HS-27A (cell line): ENCODE results near the gene STK40.

Experiments used
- DNase-seq: peaks from one replicate; pipeline ENCODE4 v3.0.0-alpha.2; 2012; ENCODE audit warnings: low read depth, missing footprints

STK40 gene

DNA sequence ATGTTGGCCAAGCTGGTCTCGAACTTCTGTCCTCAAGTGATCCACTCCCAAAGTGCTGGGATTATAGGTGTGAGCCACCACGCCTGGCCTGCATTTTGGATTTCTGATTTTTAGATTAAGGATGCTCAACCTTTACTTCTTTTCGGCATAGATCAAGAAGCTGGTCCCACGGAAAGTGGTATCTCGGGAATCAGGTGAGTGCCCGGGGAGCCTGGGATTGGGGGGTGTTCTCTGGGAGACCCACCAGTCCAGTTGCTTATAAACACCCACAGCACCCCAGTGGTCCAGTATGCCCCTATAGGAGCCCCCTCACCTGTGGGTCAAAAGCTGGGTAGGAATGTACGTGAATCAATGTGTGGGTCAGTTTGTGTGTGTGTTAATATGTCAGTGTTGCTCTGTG, 76.3 kb downstream of the STK40 start:
- no peak for DNase-seq

- DNase-seq, result no peak
These were observed 78.0 kb downstream of the STK40 start for GRCh38 chr1:36307601-36308330.

DNA sequence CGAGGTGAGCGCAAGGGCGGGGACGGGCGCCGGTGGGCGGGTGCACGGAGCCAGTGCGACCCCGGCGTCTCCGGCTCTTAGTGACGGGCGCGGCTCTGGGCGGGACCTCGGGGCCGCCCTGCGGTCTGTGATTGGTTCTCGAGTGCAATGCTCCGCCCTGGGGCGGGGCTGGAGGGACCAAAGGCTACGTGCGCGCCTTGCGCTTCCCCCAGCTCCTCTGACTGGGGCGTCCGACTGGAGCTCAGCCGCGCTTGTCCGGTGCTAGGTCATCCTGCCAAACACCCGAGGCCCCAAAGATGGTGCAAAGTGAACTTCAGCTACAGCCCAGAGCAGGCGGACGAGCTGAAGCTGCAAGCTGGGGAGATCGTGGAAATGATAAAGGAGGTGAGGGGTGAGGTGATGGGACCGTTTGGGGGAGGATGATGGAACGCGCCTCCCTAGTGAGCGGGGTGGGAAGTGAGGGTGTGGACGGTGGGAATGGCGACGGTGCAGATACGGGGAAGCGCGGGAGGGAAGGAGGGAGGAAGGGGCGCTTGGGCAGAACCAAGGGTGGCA, 78.7 kb downstream of the STK40 start:
- no peak for DNase-seq

DNA sequence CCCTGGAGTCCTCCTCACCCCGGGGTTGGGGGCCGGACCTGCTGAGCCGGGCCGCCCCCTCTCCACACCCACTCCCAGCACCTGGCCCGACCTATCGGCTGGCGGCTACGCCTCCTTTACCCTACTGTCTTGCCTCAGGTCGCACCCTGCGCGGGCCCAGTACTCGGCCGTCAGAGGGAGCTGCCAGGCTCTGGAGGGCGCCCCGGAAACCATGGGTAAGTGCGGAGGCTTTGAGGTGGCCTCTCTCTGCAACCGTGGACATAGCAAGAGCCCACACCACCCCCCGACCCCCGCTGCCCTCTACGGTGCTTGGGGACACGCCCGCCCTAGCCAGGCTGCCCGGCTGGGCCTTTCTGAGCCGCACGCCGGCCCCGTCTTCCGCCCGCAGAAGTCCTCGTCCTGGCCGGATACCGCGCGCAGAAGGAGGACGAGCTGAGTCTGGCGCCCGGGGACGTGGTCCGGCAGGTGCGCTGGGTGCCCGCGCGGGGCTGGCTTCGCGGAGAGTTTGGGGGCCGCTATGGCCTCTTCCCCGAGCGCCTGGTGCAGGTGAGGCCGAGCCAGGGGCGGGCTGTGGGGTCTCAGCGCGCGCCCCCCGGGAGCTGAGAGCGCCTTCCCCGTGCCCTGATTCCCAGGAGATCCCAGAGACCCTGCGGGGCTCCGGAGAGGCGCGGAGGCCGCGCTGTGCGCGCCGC, 79.4 kb downstream of the STK40 start, which contains the start of gene SH3D21:
Gene SH3D21 (plus strand): TSS at position 159 of the 692 bp plus-strand sequence. CDS start 53 bp downstream, at position 212.
- DNase-seq, result no peak

- no peak for DNase-seq
These were observed 79.9 kb downstream of the STK40 start for GRCh38 chr1:36305915-36306209.

DNA sequence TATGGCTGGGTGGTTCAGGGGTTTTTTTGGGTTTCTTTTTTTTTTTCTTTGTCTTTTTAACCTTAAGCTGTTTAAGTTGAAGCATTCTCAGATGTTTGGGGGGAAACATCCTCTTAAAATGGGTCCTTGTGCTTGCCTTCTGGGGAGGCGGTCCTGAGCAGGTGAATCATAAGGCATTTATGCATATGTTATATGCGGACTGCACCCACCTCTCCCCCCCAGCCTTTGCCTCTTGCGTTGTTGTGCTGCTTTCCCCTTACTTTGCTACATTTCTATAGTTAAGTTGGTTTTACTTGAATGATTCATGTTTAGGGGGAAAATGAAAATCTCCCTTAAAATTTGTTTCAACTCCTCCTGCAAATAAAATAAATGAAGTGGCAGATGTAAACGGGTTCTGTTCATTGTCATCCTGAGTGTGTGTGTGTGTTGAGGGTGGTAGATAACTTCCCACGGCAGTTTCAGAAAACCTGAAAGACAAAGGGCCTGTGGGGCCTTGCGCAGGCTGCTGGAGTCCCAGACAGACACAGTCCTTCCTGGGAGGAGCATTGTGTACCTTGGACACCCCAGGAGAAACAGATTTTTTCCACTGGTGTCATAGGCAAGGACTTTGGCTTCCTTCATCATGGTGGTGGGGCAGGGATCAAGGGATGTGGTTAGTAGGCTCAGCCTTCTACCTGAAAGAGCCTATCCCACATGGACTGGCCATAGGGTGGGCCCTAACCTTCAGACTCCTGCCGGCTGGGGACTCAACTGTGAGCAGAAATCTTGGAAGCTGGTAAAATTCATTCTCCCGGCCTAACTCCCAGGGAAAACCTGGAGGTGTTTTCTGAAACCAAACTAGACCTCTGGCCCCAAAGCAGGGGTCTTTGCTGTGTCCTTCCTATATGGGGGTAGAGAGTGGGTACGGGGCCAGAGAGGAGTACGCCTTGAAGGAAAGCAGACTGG, 80.5 kb downstream of the STK40 start:
- DNase-seq, result no peak

DNA sequence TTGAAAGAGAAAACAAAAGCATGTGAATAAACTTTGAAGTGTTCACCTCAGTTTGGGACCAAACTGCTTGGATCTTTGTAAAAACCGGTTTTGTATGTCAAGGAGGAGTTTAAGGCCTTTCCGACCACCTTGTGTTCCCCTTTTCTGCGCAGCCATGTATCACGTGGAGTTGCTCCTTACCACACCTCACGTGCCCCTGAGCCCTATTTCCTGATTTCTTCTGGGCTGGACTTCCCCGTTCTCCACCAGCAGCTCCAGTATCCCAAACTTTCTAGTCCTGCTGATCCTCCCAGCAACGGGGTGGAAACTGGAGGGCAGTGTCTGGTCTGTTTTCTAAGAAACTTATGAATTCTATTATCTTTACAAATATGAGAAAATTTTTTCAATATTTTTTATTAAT, 81.2 kb downstream of the STK40 start:
- no peak for DNase-seq

GRCh38 chr1:36303650-36304360, 81.9 kb downstream of the STK40 start:
- no peak for DNase-seq

- no peak for DNase-seq
These were observed 82.5 kb downstream of the STK40 start for GRCh38 chr1:36303244-36303643.

DNA sequence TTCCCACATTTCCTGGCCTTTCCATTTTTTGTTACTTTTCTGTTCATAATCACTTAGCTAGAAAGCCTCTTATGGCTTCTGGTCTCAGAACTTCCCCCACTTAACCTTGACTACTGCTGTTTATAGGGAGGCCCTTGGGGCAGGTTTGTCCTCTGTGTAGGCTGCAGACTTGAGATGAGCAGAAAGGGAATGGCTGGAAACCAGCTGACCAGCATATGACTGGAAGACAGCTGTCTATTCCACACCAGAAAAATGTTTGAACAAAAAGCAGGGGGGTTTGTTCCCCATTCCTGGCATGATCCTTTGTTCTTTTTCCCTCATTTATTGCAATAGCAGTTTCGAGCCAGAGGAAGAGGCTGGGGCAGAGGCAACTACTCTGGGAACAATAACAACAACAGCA, 84.5 kb downstream of the STK40 start:
- no peak for DNase-seq

DNA sequence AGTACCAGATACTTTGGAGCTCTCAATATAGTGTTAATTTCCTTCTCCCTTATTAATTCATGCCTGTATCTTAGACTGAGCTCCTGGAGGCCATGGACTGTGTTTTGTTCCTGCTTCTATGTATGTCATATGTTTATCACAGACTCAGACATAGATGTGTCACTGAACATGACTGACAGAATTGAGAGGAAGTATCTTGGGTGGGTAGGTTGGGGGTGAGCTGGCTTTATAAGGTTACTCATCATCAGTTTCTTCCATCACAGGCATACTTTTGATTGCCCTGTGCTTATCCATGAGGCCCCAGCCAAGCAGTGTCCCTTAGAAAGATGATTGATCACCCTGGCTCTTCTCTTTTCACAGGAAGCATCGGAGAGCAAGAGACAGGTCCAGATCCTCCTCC, 85.2 kb downstream of the STK40 start:
- DNase-seq, result no peak

GRCh38 chr1:36298640-36299039, 87.1 kb downstream of the STK40 start:
- no peak for DNase-seq

DNA sequence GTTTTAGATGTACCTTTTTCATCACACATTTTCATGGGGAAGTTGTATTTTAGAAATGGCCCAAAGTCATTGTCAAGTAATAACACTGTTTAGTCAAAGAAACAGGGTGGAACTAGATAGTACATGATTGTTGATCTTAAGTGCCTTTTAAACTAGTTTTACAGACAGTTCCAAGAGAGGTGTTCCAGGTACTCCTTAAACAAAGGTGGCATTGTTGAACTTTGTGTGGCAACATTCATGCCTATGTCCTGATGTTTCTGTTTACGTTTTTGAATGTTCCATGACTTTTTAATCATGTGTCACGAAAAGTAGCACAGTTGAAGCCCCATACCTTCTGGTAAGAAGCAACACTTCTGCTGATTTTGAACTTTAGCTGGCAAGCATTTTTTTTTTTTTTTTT, 88.7 kb downstream of the STK40 start:
- no peak for DNase-seq

- DNase-seq, result no peak
These were observed 90.3 kb downstream of the STK40 start for GRCh38 chr1:36295390-36295789.
